A673 (cell line): ENCODE results near the gene FRAS1.

ENCODE experiments used
- EZH2 ChIP-seq: fragments of 200-600 bp; sonication (generic); IDR thresholded peaks from 2 replicates; pipeline ENCODE4 v1.6.1; 2017; ENCODE audit warnings: borderline replicate concordance, low read depth, mild to moderate bottlenecking, mixed read lengths, antibody characterized with exemption, low read length; ENCODE audit not compliant: poor library complexity, severe bottlenecking
- TF ChIP-seq, protein P1 (sequence below): fragments of 300-800, 200-600 bp; sonication (generic); conservative IDR thresholded peaks from 2 replicates; pipeline ENCODE4 v1.5.1; 2017; ENCODE audit warnings: low read depth, mild to moderate bottlenecking, antibody characterized with exemption, low read length, moderate library complexity, mixed read lengths

- TF ChIP-seq EZH2: no peak
- TF ChIP-seq, protein P1, sequence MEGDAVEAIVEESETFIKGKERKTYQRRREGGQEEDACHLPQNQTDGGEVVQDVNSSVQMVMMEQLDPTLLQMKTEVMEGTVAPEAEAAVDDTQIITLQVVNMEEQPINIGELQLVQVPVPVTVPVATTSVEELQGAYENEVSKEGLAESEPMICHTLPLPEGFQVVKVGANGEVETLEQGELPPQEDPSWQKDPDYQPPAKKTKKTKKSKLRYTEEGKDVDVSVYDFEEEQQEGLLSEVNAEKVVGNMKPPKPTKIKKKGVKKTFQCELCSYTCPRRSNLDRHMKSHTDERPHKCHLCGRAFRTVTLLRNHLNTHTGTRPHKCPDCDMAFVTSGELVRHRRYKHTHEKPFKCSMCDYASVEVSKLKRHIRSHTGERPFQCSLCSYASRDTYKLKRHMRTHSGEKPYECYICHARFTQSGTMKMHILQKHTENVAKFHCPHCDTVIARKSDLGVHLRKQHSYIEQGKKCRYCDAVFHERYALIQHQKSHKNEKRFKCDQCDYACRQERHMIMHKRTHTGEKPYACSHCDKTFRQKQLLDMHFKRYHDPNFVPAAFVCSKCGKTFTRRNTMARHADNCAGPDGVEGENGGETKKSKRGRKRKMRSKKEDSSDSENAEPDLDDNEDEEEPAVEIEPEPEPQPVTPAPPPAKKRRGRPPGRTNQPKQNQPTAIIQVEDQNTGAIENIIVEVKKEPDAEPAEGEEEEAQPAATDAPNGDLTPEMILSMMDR: no peak
These were observed 133.5 kb downstream of the FRAS1 start for GRCh38 chr4:78190595-78190994.
